ENCODE results near the gene ERVW-1.
"Not testable (repeated sequence)": the region's sequence is repeated elsewhere in the genome, so short reads cannot be mapped to it uniquely, and the experiment has no call there.

- TF ChIP-seq POLR2A, CTCF (IDR thresholded peaks at IDR 0.05): not testable (repeated sequence)
Measured at GRCh38 chr7:92442720-92443119, 35.0 kb downstream of the ERVW-1 start.

Data from ovary (tissue), 3 donors.